GOT3 (cell line): ENCODE results near the gene BSN.

ENCODE experiments used
- DNase-seq: peaks from one replicate; lab custom pipeline; 2025; ENCODE audit warnings: mixed read lengths; lab: John Stamatoyannopoulos, UW

Gene BSN

GRCh38 chr3:49700014-49700413, 145.7 kb downstream of the BSN start:
- DNase-seq = no peak

DNA sequence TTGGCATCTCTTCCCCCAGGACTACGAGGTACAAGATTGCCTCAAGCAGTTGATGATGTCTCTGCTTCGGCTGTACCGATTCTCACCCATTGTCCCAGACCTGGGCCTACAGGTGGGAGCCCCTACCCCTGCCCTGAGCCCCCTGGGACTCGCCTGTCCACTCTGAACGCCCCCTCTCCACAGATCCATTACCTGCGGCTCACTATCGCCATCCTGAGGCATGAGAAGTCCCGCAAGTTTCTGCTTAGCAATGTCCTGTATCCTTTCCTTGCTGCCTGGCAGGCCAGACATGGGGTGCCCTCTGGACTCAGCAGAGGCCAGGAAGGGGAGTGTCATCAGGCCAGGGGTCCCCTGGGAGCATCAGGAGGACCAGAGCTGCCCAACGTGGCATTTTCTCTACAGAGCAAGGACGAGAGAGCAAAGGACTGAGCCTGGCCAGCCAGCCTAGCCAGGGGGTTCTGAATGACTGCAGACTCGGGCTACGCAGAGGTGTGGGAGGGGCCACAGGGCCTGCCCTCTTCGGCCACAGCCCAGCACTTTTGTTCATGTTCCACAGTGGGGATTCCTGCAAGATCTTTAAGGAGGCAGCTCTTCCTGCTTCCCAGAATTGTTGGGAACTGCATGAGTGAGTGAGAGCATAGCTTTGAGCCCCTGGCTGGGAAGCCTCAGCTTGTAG, 146.3 kb downstream of the BSN start:
- no peak for DNase-seq

- DNase-seq = no peak
These were observed 147.3 kb downstream of the BSN start for GRCh38 chr3:49701388-49702077.

- DNase-seq = no peak
These were observed 148.4 kb downstream of the BSN start for GRCh38 chr3:49702672-49703071.

DNA sequence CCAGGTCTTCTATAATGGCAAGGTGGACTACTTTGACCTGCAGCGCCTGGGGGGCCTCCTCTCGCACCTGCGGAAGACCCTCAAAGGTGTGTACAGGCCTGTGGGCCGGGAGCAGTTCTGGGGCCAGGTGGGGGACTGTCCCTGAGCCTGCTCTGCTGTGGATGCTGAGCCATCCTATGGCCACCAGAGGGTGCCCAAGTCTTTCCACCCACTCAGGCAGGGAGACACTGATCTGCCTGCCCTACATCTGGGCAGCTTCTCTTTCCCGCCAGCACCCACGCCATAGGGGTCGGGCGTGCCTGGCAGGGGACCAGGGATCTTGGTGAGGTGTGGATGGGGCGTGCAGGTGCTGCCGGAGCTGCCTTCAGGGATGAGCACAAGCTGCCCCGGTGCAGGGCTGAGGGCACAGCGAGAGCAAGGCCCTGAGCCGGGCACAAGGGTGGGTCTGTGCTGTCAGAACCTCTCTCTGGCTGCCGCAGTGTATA, 149.2 kb downstream of the BSN start:
- no peak for DNase-seq

GRCh38 chr3:49703956-49704355, 149.7 kb downstream of the BSN start:
- no peak for DNase-seq

GRCh38 chr3:49704629-49705028, 150.4 kb downstream of the BSN start:
- no peak for DNase-seq

DNA sequence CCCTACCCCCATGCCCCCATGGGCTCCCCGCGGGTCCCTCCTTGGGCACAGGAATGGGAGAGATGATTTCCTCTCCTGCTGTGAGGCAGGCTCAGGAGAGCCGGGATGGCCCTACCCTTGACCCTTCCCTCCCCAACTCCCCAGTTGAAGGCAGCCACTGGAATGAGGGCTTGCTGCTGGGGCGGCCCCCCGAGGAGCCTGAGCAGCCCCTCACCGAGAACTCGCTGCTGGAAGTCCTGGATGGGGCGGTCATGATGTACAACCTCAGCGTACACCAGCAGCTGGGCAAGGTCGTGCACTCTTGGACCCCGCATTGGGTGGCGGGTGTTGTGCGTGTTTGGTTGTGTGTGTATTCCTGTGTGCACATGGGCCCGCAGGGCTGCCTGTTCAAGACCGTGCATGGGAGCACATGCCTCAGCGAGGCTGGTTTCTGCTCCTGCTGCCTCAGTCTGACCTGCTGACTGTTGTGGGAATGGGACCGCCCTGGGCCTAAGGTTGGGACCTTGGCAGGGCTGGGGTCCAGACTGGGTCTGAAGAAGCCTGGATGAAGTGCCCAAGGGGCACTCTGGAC, 151.2 kb downstream of the BSN start:
- no peak for DNase-seq

- no peak for DNase-seq
These were observed 152.3 kb downstream of the BSN start for GRCh38 chr3:49706456-49707112.

GRCh38 chr3:49707113-49707480, 152.8 kb downstream of the BSN start:
- DNase-seq = no peak

GRCh38 chr3:49709852-49710251, 155.6 kb downstream of the BSN start:
- no peak for DNase-seq

DNA sequence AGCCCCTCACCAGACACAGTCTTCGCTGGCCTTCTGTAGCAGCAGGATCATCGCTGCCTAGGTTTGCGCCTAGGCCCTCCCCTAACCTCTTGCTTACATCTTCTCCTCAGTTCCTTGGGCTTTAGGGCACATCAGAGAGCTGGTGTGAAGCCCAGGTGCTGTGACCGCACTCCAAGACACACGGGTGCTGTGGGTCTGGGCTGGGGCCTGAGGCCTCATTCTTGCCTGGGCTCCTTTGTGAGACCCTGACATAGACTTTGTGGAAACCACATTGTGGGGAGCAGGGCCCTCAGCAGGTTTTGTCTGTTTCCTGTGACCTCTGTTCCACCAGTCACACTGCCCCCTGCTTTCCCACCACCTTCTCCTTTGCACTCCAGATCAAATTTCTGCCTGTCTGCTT, 157.2 kb downstream of the BSN start:
- DNase-seq = no peak

GRCh38 chr3:49712166-49712565, 157.9 kb downstream of the BSN start:
- no peak for DNase-seq

DNA sequence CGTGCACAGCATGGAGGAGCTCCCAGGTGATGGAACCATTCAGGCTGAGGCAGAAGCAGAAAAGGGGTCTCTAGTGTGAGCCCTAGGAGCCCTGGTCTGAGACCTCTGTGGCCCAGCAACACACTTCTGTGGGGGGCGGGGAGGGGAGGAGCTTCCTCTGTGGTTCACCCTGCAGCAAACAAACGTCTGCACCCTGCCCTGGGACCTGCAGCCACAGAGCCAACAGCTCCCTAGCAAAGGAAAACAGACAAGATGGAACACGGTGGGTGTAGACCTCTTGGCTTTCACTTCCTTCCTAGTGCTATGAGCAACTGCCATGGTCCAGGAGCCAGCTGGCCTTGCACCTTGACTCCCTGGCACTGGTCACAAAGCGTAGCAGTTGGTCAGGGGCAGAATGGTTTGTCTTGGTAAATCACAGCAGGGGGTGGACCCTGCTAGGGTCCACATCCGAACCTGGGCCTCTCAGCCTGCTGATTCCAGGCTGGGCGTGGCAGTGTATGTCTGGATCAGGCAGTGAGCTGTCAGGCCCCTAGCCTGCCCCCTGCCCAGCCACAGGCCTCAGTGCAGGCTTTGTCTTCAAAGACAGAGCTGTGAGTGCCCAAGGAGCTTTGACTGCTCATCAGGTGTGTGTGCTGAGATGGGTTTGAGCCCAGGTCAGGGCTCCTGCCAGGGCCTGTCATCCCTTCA, 158.5 kb downstream of the BSN start:
- DNase-seq = no peak

DNA sequence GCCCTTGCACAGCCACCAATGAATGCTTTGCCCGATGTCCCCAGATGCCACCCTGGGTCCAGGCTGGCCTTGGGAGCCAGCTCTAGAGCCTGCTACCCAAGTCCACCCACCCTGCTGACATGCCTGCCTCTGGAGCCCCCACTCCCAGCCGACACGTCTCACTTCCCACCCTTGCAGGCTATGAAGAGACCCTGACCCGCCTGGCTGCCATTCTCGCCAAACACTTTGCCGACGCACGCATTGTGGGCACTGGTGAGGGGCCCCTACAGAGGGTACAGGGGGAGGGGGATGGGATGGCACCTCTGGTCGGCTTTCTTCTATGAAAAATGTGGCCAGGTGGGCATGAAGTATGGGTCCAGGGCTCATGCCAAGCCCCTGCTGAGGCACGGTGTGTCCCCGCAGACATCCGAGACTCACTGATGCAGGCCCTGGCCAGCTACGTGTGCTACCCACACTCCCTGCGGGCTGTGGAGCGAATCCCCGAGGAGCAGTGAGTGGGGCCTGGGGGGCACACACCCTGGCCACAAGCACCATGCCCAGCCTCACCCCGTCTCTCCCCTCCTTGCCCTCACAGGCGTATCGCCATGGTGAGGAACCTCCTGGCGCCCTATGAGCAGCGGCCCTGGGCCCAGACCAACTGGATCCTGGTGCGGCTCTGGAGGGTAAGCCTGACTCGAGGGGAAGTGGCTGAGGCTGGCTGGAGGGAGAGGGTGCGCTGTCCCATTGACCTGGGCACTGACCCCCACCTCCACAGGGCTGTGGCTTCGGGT, 159.2 kb downstream of the BSN start:
- DNase-seq = no peak

DNA sequence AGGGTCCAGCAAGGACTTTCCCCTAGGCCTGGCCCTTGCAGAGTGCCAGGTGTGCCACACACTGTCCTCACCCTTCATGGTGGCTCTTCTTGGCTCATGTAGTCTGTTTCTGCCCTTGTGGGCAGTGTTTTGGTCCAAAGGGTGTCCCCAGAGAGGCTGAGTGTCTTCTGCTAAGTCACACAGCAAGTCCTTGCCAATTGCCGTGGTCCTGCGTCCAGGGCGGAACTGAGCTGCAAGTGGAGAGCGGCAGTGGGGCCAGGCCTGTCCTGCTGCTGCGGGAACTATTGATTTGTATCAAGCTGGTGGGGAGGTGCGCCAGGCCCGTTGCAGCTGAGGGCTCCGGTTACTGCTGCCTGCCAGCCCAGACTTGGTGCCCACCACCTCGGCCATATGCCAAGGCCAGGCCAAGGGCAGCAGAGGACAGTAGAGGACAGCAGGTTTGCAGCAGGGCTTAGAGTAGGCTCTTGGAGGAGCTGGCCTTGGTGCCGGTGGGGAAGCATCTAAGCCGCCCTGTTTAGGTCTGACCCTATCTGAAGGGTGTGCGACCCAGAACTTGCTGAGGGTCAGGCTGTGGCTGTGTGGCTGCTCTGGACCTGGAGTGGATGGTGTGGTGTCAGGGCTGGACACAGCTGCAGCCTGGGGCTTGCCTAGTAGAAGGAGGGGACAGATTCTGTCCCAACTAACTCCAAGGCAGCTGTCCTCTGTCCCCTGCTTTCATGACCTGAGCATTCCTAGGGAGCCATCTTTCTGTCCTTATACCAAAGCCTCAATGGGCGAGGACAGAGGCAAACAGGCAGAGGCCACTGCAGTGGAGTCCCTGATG, 160.7 kb downstream of the BSN start:
- DNase-seq = no peak

- DNase-seq = no peak
These were observed 161.4 kb downstream of the BSN start for GRCh38 chr3:49715611-49716121.

DNA sequence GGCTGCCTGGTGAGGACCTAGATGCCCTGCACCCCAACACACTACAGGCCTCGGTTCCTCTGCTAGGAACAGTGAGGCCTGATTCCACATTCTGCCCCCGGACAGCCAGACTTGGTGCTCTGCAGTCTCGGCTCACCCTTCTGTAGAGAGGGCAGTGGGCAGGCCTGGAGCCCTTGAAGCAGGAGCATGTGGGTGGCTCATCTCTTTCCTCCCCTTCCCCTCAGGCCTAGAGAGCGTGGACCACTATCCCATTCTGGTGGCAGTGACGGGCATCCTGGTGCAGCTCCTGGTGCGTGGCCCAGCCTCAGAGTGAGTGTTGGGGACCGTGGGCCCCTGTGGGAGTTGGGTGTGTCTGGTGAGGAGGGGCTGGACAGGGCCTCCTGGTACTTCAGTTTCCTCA, 161.9 kb downstream of the BSN start:
- no peak for DNase-seq

DNA sequence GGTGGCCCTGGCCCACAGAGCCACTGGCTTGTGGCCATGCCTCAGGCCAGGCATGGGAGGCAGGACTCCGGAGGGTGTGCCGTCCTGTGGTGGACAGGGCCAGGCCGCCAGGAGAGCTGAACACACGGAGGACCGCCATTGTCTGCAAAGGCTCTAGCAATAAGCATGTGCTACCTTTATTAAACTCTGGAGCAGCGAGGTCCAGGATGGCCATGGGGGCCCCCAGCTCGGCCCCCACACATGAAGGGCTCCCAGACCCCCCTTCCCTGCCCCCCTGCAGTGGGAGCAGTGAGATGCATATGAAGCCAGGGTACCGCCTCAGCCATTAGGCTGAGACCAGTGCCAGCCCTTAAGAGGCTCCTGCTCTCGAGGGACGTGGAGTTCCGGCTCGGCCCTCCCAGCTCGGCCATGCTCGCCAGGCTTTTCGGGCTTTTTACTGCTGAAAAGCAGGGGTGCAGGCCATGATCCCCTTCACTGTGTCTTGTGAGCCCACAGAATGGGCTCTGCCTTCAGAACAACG, 162.5 kb downstream of the BSN start:
- DNase-seq = no peak
